Transverse colon (tissue), 4 donors: ENCODE results near the gene WDR45. TPM values are rescaled to one million over a fixed set of nuclear protein-coding genes. Genes with fewer than 3 reads are reported as not detected.

ENCODE experiments used
- small RNA-seq, 4 donors: library from RNA; depleted of rRNA; stranded (forward); fragments of <200 nt; gene quantifications; one replicate each; pipeline ENCODE3, GENCODE V24; 2016
- total RNA-seq, 4 donors: library from RNA; depleted of rRNA; stranded (reverse); fragments of >200 nt; gene quantifications; one replicate each; pipeline ENCODE4 v1.1.0, GENCODE V29; 2016

The WDR45 gene
- total RNA-seq, 4 donors from 2014 or later = 73.5 to 205 (median 117) TPM

Small RNA genes within 50 kb of the gene (small RNA-seq; reads per million reads assigned to genes)
- gene RNU4-52P = 0 reads per million in 4 donors

Other genes starting within 250 kb of the WDR45 start
- 100 to 1,000 TPM in 1 of 4 donors, 10 to 100 TPM in 3; 14.0 to 144 (median 20.4) TPM for gene PCSK1N, start 244.3 kb downstream of the WDR45 start, total RNA-seq
- 10 to 100 TPM; 26.7 to 61.3 (median 43.7) TPM for gene TIMM17B, start 182.1 kb downstream of the WDR45 start, total RNA-seq
- gene PQBP1, start 182.0 kb downstream of the WDR45 start, total RNA-seq = 10 to 100 TPM; 21.7 to 92.3 (median 63.8) TPM
- gene SLC35A2, start 168.2 kb downstream of the WDR45 start, total RNA-seq = 10 to 100 TPM; 29.5 to 48.3 (median 33.8) TPM
- gene PIM2, start 160.9 kb downstream of the WDR45 start, total RNA-seq = 10 to 100 TPM in 3 of 4 donors, not detected in 1; 11.2 to 50.7 (median 20.6) TPM
- gene OTUD5, start 122.3 kb downstream of the WDR45 start, total RNA-seq = 10 to 100 TPM; 39.4 to 96.9 (median 40.6) TPM
- under 1 TPM in 2 of 4 donors, not detected in 2; 0.95 to 0.96 TPM for gene KCND1, start 108.0 kb downstream of the WDR45 start, total RNA-seq
- gene GRIPAP1, start 77.6 kb downstream of the WDR45 start, total RNA-seq = 100 to 1,000 TPM in 1 of 4 donors, 10 to 100 TPM in 3; 34.8 to 102 (median 52.9) TPM
- gene TFE3, start 36.5 kb downstream of the WDR45 start, total RNA-seq = 10 to 100 TPM; 31.7 to 45.6 (median 44.7) TPM
- gene CCDC120, start 20.9 kb downstream of the WDR45 start, total RNA-seq = 10 to 100 TPM in 2 of 4 donors, 1 to 10 TPM in 2; 4.4 to 19.1 (median 9.9) TPM
- gene PRAF2, start 5.9 kb downstream of the WDR45 start, total RNA-seq = 10 to 100 TPM in 2 of 4 donors, 1 to 10 TPM in 2; 3.4 to 16.8 (median 9.2) TPM
- gene GPKOW, start 43.8 kb upstream of the WDR45 start, total RNA-seq = 10 to 100 TPM; 10.7 to 21.8 (median 18.0) TPM
- 10 to 100 TPM in 3 of 4 donors, 1 to 10 TPM in 1; 5.6 to 28.8 (median 12.7) TPM for gene MAGIX, start 82.9 kb upstream of the WDR45 start, total RNA-seq
- gene PLP2, start 92.0 kb upstream of the WDR45 start, total RNA-seq = 10 to 100 TPM; 31.0 to 60.3 (median 43.2) TPM
- 10 to 100 TPM; 14.5 to 40.0 (median 33.2) TPM for gene PRICKLE3, start 106.5 kb upstream of the WDR45 start, total RNA-seq
- gene SYP, start 120.3 kb upstream of the WDR45 start, total RNA-seq = 1 to 10 TPM; 1.1 to 7.6 (median 5.0) TPM
- gene CACNA1F, start 153.5 kb upstream of the WDR45 start, total RNA-seq = 1 to 10 TPM in 1 of 4 donors, under 1 TPM in 2, not detected in 1; 0.32 to 2.8 (median 0.96) TPM
- gene CCDC22, start 155.6 kb upstream of the WDR45 start, total RNA-seq = 10 to 100 TPM; 11.0 to 13.7 (median 12.6) TPM
- not detected for gene FOXP3, start 184.8 kb upstream of the WDR45 start, total RNA-seq
- 10 to 100 TPM in 1 of 4 donors, 1 to 10 TPM in 3; 2.0 to 18.7 (median 2.8) TPM for gene PPP1R3F, start 189.9 kb upstream of the WDR45 start, total RNA-seq
- not detected for gene GAGE10, start 223.8 kb upstream of the WDR45 start, total RNA-seq
- gene GAGE12J, start 242.2 kb upstream of the WDR45 start, total RNA-seq = not detected